GM21723 (cell line): Measurements from ENCODE around the gene FIBP.
"Not testable (repeated sequence)": the region's sequence is repeated elsewhere in the genome, so short reads cannot be mapped to it uniquely, and the experiment has no call there.

Experiments used
- ATAC-seq: cut with Tn5 transposase; IDR thresholded peaks from one replicate; pipeline ENCODE4 v1.9.1; 2021; ENCODE audit warnings: mild to moderate bottlenecking, moderate library complexity; ENCODE audit not compliant: unreplicated experiment

The FIBP gene

DNA sequence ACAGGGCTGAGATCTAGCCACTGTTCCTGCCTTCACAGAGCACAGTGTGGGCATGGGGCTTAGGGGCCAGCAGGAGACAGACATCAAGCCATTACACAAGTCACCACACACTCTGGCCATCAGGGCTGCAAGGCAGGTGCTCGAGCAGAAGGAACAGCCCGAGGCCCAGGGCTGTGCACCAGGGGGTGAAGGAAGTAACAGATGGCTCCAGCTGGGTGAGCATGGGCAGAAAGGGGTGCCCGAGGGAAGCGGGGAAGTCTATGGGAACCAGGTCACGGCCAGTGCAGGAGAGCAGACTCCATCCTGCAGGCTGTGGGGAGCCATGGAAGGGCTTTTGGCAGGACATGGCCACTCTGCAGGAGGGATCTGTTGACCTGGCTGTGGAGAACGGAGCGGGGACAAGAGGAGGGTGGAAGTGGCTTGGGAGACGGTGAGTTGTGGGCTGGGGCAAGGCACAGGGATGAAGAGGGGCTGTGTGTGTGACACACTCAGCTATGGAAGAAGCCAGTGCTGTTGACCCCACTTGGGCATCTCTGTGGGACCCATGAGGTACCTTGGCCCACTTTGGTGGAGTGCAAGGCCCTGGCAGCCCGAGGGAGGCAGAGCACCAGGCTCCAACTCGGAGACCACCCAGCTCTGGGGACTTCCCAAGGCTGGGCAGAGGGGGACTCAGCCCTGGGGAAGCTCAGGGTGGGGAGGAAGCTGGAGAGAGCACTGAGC, 27.0 kb upstream of the FIBP start:
- no peak for ATAC-seq

DNA sequence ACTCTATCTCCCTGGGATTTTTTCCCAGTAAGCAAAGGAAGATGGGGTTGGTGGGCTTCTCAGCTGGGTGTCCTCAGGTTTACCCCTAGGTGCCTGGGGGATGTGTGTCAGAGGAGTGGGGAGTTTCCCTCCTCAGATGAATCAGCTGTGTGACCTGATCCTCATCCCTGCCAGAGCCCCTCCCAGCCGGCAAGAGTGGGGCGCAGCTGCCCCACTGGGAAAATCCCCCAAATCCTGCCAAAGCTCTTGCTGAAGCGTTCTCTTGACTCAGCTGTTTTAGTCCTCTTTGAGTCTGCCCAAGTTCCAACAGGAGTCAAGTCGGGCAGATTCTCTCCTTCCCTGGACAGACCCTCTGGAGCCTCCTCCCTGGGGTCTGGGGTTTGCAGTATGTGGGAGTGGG, 24.6 kb upstream of the FIBP start:
- no peak for ATAC-seq

DNA sequence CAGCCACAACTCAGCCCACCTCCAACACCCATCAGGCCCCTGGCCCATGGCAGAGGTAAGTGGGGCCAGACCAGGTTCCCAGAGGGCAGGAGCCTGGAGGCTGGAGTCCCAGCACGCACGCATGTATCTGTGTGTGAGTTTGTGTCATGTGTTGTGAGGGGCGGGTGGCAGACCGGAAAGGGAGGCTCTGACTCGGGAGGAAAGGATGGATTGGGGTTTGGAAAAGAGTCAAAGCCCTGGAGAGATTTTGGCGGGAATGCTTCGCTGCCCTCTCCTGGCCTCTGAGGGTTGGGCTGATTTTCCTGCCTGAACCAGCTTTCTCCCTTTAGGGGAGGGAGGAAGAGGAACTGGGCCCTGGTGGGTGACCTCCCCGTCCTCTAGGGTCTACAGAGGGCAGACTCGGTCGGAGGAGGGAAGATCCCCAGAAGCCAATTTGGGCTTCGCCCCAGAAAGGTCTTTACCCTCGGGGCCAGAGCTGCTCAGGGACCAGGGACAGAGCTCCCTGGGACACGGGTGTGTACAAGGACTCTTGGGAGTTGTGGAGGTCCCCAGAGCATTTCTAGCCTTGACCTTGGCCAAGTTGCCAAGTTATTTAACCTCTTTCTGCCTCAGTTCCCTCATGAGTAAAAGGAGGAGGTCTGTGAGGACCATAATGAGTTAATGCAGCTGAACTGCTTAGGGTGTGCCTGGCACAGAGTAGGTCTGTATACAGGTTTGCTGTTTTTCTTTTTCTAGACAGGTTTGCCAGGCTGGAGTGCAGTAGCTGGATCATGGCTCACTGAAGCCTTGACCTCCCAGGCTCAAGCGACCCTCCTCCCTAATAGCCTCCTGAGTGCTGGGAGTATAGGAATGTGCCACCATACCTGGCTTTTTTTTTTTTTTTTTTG, 23.7 kb upstream of the FIBP start:
- no peak for ATAC-seq

DNA sequence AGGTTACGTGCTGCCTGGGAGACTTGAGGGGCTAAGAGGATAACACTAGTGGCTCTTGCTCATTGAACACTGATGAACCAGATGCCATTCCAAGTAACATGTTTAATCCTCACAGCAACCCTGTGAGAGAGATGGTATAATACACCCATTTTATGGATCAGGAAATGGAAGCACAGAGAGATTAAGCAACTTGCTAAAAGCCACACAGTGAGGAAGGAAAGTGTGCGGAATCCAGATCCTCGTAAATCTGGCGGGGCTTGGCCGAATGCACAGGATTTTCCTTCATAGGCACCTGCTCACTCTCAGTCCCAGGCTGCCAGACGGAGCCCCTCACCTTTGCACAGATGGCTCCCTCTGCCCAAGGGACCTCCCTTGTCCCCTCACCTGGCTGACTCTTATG, 19.6 kb upstream of the FIBP start:
- no peak for ATAC-seq

DNA sequence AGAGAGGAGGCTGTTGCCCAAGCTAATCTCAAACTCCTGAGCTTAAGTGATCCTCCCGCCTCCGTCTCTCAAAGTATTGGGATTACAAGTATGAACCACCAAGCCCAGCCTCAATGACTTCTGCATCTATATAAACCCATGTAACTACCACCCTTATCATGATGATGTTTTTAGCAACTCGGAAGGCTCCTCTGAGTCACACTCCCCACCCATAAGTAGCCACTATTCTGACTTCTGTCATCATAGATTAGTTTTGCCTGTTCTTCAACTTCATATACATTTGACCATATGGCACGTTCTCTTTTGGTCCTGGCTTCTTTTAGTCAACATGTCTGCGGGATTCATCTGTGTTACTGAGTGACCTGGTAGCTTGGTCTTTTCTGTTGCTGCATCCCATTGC, 18.3 kb upstream of the FIBP start:
- no peak for ATAC-seq

DNA sequence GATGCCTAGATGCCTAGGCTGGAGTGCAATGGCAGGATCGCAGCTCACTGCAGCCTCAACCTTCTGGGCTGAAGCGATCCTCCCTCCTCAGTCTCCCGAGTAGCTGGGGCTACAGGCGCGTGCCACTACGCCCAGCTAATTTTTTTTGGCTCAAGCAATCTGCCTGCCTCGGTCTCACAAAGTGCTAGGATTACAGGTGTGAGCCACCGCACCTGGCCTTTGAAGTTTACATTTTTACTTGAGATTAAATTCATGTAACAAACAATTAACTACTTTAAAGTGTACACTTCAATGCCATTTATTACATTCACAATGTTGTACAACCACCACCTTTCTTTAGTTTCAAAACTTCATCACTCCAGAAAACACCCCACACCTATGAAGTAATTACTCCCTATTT, 15.4 kb upstream of the FIBP start:
- ATAC-seq = no peak

DNA sequence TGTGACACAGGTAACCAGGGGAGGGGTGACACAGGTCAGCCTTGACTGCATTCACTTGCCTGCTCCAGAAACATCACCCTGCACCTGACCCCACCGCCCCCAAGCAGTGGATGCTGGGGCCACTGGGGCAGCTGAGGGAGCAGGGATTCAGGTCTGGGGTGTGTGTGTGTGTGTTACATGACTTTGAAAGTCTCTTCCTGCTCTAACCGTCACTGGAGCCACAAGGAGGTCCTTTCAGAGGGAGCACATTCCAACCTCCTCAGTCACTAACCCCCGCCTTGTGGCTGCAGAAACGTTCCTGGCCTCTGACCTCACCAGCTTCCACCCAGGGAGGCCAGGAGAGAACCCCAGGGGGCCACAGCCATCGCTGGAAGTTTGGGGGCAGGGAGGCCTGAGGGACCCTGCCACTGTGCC, 14.8 kb upstream of the FIBP start:
- no peak for ATAC-seq

DNA sequence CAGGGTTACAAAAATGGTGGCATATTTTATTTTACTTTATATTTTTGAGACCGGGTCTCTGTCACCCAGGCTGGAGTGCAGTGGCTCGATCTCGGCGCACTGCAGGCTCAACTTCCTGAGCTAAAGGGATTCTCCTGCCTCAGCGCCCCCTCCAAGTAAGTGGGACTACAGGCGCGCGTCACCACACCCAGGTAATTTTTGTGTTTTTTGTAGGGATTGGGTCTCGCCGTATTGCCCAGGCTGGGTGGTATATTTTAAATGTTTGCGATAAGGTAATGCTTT, 12.6 kb upstream of the FIBP start:
- ATAC-seq = no peak

DNA sequence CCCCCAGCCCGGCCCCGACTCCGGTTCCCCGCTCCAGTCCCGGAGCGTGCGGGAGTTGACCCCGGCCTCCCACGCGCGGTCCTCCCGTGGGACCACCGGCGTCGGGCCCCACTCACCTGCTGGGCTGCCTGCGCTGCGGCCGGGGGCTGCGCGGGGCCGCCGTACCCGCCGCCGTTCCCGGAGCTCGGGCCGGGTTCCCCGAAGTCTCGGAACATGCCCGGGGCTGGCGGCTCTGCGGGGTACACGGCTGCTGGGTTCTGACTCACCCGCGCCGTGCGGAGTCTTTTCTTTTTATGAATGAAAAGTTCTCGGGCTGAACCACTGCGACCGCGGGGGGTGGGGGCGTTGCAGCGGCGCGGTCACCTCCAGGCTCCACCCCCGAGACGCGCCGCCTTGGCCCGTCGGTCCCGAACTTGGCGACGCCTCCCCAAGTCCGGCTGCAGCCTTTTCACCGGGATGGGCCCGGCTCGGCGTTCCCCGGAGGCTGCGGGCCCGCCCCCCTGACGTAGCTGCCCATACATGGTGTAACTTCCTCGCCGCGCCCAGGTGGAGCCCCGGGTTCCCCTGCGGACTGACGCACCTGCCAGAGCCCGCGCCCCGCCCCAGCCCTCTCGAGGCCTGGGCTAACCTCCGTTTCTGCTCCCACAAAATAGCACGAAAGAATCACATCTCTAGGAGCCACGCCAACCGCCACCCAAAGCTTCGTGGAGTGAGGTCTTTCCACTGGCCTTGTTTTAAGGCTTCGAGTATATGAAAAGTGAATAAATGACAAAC, 12.0 kb upstream of the FIBP start, which contains the start of gene FOSL1:
Gene FOSL1, minus strand, starts transcription at position 264 of the 774 bp plus-strand sequence. Its CDS starts 49 bp downstream, at position 215.
- peak; percentile 70 for ATAC-seq

DNA sequence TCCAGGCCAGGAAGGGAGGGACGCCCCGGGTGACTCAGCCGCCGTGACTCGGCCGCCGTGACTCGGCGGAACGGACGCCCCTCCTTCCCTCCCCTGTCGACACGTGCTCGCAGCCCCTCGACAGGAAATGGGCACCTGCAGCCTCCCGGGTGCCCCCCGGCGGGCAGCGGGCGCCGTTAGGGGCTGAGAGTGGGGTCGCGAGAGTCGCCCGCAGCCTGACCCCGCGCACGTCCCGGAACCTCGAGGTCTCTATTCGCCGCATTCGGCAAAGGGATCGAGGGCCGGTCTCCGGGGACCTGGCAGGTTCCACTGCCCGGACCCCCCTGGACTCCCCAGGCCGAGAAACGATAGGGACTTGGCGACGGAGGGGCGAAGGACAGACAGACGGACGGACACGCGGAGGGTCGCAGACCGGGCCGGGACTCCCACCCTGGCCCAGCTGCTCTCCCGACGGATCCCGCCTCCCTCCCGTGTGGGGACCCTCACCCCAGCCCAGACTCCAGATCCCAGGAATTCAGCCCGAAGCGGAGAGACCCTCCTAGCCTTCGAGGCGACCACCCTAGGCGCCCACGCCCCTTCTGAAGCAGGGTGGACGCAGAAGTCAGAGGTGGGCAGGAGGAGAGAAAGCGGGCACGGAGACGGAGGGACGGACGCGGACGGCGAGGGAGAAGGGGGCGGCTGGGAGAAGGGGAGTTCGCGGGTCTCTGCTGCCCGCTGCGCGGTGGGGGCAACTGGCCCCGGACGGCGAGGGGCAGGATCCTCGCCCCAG, 11.3 kb upstream of the FIBP start:
- ATAC-seq = no peak

DNA sequence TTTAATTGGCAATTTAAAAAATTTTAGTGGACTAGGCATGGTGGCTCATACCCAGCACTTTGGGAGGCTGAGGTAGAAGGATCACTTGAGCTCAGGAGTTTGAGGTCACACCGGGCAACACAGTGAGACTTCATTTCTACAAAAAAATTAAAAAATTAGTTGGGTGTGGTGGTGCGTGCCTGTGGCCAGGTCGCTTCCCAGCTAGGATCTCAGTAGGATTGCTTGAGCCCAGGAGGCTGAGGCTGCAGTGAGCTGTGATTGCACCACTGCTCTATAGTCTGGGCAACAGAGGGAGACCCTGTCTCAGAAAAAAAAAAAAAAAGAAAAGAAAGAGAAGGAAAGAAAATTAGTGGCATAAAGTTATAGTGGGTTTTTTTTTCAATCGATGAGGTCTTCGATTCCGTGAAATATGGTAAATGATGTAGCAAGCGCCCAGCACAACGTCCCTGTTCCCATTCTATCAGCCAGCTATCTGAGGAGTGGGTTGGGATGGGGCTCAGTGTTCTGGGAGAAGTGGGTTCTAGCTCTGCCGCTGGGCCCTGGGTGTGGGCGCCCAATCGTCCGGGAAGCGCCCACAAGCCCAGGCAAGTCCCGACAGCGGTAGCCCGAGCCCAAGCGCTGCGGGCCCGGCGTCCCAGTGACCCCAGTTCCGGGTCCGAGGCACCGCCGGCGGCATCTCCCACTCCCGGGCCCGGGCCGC, 10.5 kb upstream of the FIBP start:
- ATAC-seq = no peak

DNA sequence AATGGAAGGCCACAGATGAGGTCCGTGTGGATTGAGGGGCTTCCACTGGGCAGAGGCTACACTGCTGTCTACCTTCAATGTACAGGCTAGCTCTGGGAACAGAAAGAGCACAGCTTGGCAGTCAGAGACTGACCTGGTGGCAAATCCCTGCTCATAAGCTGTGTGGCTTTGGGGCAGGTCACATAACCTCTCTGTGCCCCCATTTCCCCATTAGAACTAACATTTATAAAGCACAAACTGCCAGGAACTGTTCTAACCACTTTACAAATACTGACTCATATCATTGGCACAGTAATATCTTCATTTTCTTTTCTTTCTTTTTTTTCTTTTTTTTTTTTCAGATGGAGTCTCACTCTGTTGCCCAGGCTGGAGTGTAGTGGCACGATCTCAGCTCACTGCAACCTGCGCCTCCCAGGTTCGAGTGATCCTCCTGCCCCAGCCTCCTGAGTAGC, 8.8 kb upstream of the FIBP start:
- no peak for ATAC-seq

DNA sequence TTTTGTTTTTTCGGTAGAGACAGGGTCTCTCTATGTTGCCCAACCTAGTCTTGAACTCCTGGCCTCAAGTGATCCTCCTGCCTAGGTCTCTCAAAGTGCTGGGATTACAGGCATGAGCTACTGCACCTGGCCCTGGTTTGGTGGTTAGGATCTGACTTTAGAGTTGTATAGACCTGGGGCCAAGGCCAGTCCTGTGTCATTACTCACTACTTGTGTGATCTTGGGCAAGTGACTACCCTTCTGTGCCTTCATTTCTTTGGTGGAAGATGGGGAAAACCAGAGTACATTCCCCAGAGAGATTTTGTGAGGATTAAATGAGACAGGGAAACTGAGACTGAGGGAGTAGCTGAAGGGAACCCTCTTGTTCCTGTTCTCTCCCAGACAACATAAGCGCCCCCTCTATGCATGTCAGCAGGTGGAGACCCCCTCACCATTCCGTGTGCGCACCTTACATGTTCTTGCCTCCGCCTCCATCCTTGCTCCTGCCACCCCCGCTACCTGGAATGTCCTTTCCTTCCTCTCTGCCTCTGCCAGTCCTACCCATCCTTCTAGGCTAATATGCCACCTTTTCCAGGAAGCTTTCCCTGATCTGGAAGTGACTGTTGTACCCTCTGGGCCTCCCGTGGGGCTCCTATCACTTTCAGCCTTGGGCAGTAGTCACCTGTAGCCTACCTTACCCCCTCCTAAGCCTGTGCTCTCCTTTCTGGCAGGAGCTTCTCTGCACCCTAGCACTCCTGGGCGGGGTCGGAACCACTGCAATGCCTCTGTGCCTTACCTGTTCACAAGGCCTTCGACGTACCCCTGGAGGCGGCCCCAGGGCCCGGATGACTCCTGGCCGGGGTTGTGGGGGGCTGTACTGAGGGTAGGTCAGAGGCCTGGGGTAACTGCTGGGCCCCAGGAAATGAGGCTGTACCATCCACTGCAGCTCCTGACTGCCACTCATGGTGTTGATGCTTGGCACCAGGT, 8.0 kb upstream of the FIBP start:
- no peak for ATAC-seq

DNA sequence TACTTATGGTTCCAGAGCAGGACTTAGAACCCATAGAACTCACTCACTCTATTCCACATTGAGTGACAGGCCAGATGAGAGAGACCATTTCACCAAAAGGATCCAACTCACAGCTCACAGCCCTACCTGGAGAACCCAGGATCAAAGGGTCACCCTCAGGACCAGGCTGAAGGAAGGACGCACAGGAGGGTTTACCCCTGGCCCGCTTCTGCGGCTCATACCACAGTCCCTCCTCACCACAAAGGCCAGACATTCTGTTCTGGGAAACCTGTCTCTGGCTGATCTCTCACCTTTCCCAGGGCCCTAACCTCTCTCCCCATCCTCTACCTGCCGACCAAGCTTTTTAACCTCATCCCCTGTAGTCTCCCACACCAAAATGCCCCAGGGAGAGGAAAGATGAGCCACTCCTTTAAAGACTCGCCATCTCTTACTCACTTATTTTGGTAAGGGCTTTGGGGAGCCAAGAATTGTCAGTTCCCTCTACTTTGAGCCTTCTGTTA, 7.3 kb upstream of the FIBP start:
- ATAC-seq = no peak

DNA sequence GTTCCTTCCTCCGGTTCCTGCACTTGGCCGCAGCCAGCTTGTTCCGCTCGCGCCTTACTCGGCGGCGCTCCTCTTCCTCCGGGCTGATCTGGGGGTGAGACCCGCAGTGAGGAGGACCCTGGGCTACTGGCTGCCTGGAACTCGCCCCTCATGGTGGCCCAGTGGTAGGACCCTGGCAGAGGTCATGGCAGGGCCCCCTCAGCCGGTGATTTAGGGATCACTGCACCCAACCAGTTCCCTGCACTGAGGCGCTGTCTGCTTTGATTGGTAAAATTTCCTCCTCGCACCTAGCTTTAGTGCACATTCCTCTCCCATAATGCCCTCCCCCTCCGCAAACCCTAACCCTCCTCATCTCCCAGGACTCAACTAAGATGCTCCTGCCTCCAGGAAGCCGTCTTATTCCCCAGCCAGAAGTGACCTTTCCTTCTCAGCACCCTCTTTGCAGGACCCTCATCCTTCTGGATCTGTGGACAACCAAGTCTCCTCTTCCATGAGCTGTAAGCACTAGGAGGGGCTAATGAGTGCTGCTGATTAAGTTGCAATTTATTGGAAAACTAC, 5.8 kb upstream of the FIBP start:
- ATAC-seq = no peak

DNA sequence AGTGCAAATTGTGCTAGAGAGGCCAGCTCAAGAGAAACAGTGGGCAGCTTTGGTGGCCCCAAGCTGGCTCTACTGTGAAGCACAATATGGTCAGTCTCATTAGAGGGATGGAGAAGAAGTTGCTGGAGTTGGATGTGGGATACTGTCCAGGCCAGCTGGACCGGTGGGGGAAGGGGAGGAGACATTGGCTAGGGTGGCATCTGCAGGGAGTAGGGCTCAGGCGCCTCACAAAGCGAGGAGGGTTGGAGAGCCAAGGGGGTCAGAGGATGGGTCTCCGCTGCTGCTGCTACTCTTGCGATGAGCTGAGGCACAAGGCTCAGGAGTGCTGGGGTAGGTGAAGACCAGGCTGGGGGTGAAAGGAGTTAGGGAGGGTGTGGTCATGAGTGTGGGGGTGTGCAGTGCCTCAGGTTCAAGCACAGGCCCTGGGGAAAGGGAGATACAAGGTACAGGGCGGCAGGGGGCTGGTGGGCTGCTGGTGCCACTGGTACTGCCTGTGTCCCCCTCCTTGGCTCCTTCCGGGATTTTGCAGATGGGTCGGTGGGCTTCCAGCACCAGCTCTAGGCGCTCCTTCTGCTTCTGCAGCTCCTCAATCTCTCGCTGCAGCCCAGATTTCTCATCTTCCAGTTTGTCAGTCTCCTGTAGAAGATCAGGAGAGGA, 4.5 kb upstream of the FIBP start:
- ATAC-seq = no peak

DNA sequence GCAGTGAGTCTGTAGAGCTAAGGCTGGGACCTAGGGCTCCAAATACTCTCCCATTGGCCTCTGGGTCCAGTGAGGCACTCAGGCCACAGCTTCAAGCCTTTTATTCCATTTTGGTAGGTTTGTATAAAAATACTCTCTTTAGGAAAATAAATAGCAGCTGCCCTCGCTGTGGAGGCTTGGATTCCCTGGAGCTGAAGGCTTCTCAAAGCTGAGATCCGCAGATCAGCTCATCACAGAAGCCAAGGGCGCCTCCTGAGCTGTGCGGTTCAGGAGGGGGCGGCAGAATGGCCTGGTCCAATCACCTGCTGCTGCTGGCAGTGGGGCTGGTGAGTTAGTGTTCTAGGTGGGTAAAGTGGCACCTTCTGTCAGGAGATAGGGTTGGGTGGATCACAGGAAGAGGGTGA, 3.9 kb upstream of the FIBP start:
- not testable (repeated sequence) for ATAC-seq
